HUDEP-2 (cell line): ENCODE measurements around the gene LITAFD.
A peak's percentile ranks its signal among the peaks of the same experiment; 100 is the strongest.

Experiments used
- DNase-seq, 76 experiments: peaks; one replicate each; lab custom pipeline; 2025; ENCODE audit not compliant: unreplicated experiment in 76 of 76; lab: John Stamatoyannopoulos, UW

The LITAFD gene

DNA sequence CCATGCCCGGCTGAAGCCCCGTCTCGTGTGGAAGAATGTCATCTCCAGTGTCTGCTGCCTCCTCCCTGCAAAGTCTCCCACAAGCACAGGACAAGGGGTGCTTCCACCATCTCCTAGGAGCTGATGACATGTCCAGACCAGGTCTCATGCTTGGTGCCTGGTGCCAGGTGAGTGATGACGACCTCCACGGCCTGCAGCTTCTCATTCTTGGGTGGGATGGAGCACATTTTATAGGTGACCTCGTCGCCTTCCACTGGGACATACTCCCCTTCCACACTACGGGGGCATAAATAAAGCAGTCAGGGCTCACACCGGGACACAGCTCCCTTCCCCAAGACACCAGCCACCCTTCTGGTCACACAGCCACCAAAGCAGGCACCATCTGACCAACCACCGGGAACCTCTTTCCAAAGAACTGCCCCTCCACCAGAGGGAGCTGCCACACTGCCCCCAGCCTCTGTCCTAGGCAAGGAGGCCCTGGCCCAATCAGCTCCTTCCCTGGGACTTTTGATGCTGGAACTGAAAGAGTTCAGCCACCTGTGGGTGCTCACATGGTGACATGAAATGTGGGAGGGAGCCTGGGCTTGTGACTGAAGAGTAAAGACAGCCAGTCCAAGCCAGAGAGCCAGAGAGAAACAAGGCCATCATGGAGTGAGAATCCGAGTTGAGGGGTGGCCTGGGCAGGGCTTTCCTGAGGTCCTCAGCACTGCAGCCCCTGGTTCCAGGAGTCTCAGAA is 26.9 kb upstream of the LITAFD start:
- DNase-seq: peak in 5 of 76 experiments; percentile 5 to 25 (median 13)

DNA sequence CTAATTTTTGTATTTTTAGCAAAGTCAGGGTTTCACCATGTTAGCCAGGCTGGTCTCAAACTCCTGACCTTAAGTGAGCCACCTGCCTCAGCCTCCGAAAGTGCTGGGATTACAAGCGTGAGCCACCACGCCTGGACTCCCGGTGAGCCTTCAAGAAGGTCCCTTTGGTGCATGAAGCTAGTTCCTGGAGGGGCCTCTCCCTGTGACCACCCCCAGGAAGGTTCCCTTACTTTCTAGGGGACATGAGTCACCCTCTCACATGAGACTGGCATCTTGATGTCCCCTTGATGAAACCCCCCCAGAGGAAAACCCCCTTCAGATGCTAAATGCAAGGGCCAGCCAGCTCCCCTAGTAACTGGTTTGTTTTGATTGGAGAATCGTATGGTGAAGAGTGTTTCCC is 26.2 kb upstream of the LITAFD start:
- DNase-seq: no peak

- DNase-seq: no peak
These were observed 22.9 kb upstream of the LITAFD start for GRCh38 chr16:8858994-8859912.

DNA sequence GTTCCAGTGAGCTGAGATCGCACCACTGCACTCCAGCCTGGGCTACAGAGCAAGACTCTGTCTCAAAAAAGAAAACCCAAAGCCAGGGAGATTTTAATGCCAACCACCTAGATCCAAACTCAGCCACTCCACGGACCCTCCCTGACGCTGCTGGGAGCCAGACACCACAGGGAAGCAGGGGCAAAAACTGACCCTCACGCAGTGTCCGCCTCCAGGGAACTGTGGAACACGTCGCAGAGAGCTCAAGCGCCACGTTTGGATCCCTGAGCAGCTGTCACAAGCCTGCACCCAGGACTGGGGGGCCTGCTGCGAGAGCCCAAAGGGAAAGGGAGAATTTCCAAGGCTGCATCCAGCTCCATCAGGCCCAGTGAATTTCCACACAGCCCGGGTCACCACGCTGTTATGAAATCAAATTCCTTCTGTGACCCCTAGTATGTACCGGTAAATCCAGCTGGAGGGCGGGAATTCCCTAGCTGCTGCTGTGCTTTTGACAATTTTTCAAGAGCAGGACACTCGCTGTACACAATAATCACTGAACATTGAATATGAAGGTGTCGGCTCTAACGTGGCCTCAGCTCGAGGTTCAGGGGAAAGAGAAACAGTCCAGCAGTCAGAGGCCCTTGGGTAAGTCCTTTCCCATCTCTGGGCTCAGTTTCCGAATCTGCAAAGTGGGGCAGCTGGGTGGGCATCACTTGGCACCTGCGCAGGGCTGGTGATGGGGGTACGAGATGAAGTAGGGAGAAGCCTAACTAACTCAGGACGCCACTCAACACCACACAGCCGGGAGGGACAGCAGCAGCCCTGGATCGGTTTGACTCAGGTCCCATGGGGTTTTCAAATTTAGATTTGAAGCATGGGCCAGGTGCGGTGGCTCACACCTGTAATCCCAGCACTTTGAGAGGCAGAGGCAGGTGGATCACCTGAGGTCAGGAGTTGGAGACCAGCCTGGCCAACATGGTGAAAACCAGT is 22.0 kb upstream of the LITAFD start:
- DNase-seq: no peak

DNA sequence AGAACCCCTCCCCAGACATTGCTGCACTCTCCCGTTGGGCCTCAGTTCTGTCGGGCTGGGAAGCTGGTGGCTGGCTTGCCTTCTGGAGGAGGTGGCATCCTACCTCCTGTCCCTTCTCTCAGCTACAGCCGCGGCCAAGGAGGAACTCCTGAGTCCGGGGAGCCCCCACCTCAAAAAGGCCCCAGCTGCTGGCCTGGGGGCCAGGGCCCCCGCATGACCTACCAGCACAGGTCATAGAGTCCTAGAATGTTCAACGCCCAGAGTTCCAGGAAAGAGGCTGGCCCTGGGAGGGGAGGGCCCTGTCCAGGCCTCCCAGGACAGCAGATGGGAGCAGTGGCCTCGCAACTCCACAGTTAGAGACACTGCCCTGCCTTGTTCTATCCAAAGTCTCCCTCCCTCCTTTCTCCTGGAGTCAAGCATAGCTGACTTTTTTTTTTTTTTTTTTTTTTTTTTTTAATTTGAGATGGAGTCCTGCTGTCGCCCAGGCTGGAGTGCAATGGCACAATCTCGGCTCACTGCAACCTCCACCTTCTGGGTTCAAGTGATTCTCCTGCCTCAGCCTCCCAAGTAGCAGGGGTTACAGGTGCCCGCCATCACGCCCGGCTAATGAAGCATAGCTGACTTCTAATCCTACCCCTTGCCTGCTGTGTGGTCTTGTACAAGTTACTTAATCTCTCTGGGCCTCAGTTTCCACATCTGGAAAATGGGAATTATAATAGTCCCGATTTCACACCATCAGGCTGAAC is 20.4 kb upstream of the LITAFD start:
- no peak for DNase-seq

- no peak for DNase-seq
These were observed 19.6 kb upstream of the LITAFD start for GRCh38 chr16:8862309-8863130.

DNA sequence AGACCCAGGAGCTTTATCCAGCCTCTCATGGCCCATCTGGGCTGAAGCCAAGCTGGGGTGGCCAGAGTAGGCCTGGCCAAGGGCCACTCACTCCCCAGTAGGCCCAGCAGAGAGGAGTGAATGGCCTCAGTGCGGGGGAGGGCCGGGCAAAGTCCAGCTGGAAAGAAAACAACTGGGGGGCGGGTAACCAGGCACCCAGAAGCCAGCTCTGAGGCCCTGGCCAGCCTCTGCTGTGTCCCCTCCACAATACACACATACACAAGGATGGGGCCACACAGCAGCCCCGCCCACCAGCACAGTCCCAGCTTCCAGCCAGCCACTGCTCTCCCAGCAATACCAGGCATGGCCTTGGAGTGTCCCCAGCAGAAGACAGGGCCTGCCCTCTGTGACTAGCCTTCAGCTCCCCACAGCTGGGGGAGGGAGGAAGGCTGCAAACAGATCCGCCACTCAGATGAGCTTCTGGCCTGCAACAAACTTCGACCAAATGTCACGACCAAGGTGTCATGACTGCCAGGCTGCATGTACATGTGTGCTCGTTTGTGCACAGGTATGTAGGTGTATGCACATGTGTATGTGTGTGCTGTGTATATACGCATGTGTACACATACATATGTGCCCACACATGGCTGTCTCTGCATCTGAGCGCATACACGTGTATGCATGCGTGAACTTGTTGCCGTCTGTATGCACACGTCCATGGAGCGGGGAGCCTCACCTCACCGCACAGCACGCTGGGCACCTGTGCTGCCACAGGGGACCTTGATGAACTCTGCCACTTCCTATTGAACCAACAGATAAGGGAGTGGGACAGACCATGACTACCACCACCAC is 18.3 kb upstream of the LITAFD start:
- DNase-seq: peak in 29 of 76 experiments; percentile 8 to 59 (median 24)

- DNase-seq: no peak
These were observed 17.6 kb upstream of the LITAFD start for GRCh38 chr16:8864480-8865110.

- DNase-seq: no peak
These were observed 16.8 kb upstream of the LITAFD start for GRCh38 chr16:8865145-8865882.

GRCh38 chr16:8866118-8866883 is 15.8 kb upstream of the LITAFD start:
- no peak for DNase-seq

DNA sequence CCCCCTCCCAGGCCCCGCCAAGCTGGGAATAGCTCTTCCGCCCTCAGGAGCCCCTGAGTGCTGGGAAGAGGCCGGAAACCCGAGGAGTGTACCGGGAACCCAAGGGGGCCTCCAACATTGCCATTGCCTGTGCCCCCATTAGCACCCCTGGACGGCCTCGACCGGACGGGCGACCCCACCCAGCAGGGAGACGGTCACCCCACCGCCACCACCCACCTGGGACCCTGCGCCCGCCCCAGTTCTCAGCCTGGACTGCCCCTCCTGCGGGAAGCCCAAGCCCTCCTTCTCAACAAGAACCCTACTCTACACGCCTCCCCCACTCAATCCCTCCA is 15.3 kb upstream of the LITAFD start:
- no peak for DNase-seq

- peak in 34 of 76 experiments; percentile 11 to 69 (median 31) for DNase-seq
These were observed 14.8 kb upstream of the LITAFD start for GRCh38 chr16:8867216-8867931.

DNA sequence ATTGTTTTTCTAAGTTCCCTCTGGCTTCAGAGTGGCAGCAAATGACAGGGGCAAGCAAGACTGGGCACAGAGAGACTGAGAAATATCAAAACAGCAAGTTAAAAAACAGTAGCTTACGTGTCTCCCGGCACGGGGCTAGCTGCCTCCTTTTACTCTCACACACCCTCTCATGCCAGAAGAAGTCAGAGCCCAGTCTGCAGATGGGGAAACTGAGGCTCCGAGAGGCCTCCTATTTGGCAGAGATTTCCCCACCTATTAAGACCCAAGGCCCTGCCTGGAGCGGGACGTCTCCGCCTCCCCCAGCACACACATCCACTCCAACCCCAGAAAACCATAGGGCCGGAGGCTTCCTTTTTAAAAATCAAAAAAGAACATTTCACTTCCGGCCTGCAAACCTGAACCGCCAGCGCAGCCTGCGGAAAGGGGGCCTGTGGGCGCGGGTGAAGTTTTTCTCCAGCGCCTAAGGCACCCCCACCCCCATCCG is 14.2 kb upstream of the LITAFD start:
- DNase-seq: peak in 2 of 76 experiments; percentile 57 to 75

- peak in 75 of 76 experiments; percentile 49 to 92 (median 85) for DNase-seq
These were observed 13.5 kb upstream of the LITAFD start, which contains the start of gene CARHSP1 for GRCh38 chr16:8868416-8869211. TSS of gene CARHSP1 (minus strand) at chr16:8869006. CDS start at chr16:8859328, 9,678 bp downstream.
